ENCODE data around the gene CSTF1.

CSTF1 gene

GRCh38 chr20:56430461-56430860 is 38.0 kb downstream of the CSTF1 start:
- DNase-seq: peak; percentile 38

GRCh38 chr20:56430957-56431356 is 38.5 kb downstream of the CSTF1 start:
- DNase-seq: no peak

GRCh38 chr20:56431471-56431870 is 39.0 kb downstream of the CSTF1 start:
- DNase-seq: no peak

GRCh38 chr20:56433221-56433879 is 40.9 kb downstream of the CSTF1 start:
- peak; percentile 17 for DNase-seq

- DNase-seq: peak; percentile 58
Observed at GRCh38 chr20:56433880-56434255, 41.4 kb downstream of the CSTF1 start.

GRCh38 chr20:56437196-56437960 is 44.9 kb downstream of the CSTF1 start:
- DNase-seq: peak; percentile 21

GRCh38 chr20:56438284-56438683 is 45.8 kb downstream of the CSTF1 start:
- no peak for DNase-seq

- DNase-seq: peak; percentile 58
Observed at GRCh38 chr20:56439771-56440291, 47.4 kb downstream of the CSTF1 start.

- DNase-seq: peak; percentile 82
Observed at GRCh38 chr20:56440346-56441007, 48.0 kb downstream of the CSTF1 start.

- peak; percentile 60 for DNase-seq
Observed at GRCh38 chr20:56442389-56443365, 50.2 kb downstream of the CSTF1 start.

GRCh38 chr20:56443654-56444540 is 51.5 kb downstream of the CSTF1 start:
- peak; percentile 58 for DNase-seq

- DNase-seq: peak; percentile 37
Observed at GRCh38 chr20:56445130-56445529, 52.7 kb downstream of the CSTF1 start.

- DNase-seq: peak; percentile 49
Observed at GRCh38 chr20:56445540-56445939, 53.1 kb downstream of the CSTF1 start.

GRCh38 chr20:56447227-56447626 is 54.8 kb downstream of the CSTF1 start:
- DNase-seq: peak; percentile 28

- no peak for DNase-seq
Observed at GRCh38 chr20:56449459-56449858, 57.0 kb downstream of the CSTF1 start.

- peak; percentile 48 for DNase-seq
Observed at GRCh38 chr20:56451056-56451765, 58.8 kb downstream of the CSTF1 start.

- DNase-seq: no peak
Observed at GRCh38 chr20:56453352-56453751, 60.9 kb downstream of the CSTF1 start.

GRCh38 chr20:56454754-56455153 is 62.3 kb downstream of the CSTF1 start:
- DNase-seq: no peak
